H1 (cell line): ENCODE data around the gene NPIPA1. TPM values are rescaled to one million over a fixed set of nuclear protein-coding genes. Genes with fewer than 3 reads are reported as not detected.
"Not testable (repeated sequence)": the region's sequence is repeated elsewhere in the genome, so short reads cannot be mapped to it uniquely, and the experiment has no call there.

Source experiments
- CTCF ChIA-PET: fragments of 300-600 bp; sonication (Branson Sonifier 250); formaldehyde crosslinking; loops from one replicate; lab custom pipeline; 2021; ENCODE audit not compliant: partially characterized antibody; lab: Charles Lee
- POLR2A ChIA-PET: fragments of 300-600 bp; sonication (Branson Sonifier 250); formaldehyde crosslinking; loops from one replicate; lab custom pipeline; 2021; ENCODE audit warnings: inconsistent platforms; ENCODE audit not compliant: partially characterized antibody; lab: Charles Lee
- DNase-seq, 2 experiments: peaks; one replicate each; pipeline versions ENCODE4 v3.0.0 to v3.0.0-alpha.2; 2010 to 2022; ENCODE audit warnings: low spot score in 2 of 2, low read depth in 1 of 2, mixed read lengths in 1 of 2
- FAIRE-seq: peaks from 2 replicates; lab custom pipeline; 2011; peaks lifted over from hg19 to GRCh38; lab: Jason Lieb, UNC
- H2AFZ ChIP-seq: 2 replicates; pipeline ENCODE4 v1.8.1; 2012; ENCODE audit warnings: low read length, inconsistent platforms
- H2AK5ac ChIP-seq: 2 replicates; pipeline ENCODE4 v1.6.1; 2013; ENCODE audit warnings: low read depth, low read length
- H2BK120ac ChIP-seq: replicated peaks from 2 replicates; pipeline ENCODE3; 2013; ENCODE audit warnings: low read depth, low read length, inconsistent platforms
- H2BK12ac ChIP-seq: 2 replicates; pipeline ENCODE4 v1.6.1; 2013; ENCODE audit warnings: low read depth, low read length
- H2BK15ac ChIP-seq: 2 replicates; pipeline ENCODE4 v1.6.1; 2013; ENCODE audit warnings: low read length
- H2BK20ac ChIP-seq: 2 replicates; pipeline ENCODE4 v1.6.1; 2013; ENCODE audit warnings: low read length
- H2BK5ac ChIP-seq: 2 replicates; pipeline ENCODE4 v1.6.1; 2013; ENCODE audit warnings: low read depth, low read length
- H3K14ac ChIP-seq: 2 replicates; pipeline ENCODE4 v1.6.1; 2013; ENCODE audit warnings: inconsistent platforms; ENCODE audit not compliant: insufficient read length
- H3K18ac ChIP-seq: 2 replicates; pipeline ENCODE4 v1.6.1; 2013; ENCODE audit warnings: low read length; ENCODE audit errors: extremely low read depth
- H3K23ac ChIP-seq: 2 replicates; pipeline ENCODE4 v1.6.1; 2013; ENCODE audit warnings: inconsistent platforms; ENCODE audit not compliant: insufficient read length
- H3K23me2 ChIP-seq: 2 replicates; pipeline ENCODE4 v1.6.1; 2013; ENCODE audit warnings: low read depth, low read length
- H3K27ac ChIP-seq: 2 replicates; pipeline ENCODE4 v1.6.1; 2011; ENCODE audit warnings: low read depth, low read length, inconsistent platforms
- H3K27me3 ChIP-seq, 4 experiments: replicated peaks in 1 of 4; 1 replicate in 1 of 4; 2 replicates in 3 of 4; pipeline versions ENCODE4 v1.6.1 to v1.8.1; 2011 to 2013; ENCODE audit warnings: low read length in 3 of 4, mild to moderate bottlenecking in 3 of 4, inconsistent platforms in 2 of 4, mixed read lengths in 2 of 4, moderate library complexity in 1 of 4; ENCODE audit not compliant: control insufficient read depth in 3 of 4, insufficient read depth in 3 of 4; ENCODE audit errors: extremely low read depth in 1 of 4
- H3K36me3 ChIP-seq, 4 experiments: 2 replicates each; pipeline versions ENCODE4 v1.6.1 to v1.8.1; 2011 to 2013; ENCODE audit warnings: mild to moderate bottlenecking in 4 of 4, low read length in 3 of 4, moderate library complexity in 2 of 4, control low read depth in 1 of 4, inconsistent platforms in 1 of 4; ENCODE audit not compliant: insufficient read depth in 4 of 4, control insufficient read depth in 2 of 4
- H3K4ac ChIP-seq: replicated peaks from 2 replicates; pipeline ENCODE3; 2013; ENCODE audit warnings: low read length, low read depth, mixed read lengths, inconsistent platforms; ENCODE audit not compliant: insufficient read length
- H3K4me1 ChIP-seq, 4 experiments: replicated peaks in 1 of 4; 1 replicate in 1 of 4; 2 replicates in 3 of 4; pipeline versions ENCODE4 v1.6.1 to v1.8.1; 2011 to 2013; ENCODE audit warnings: low read length in 3 of 4, inconsistent platforms in 2 of 4, mixed read lengths in 1 of 4; ENCODE audit not compliant: insufficient read depth in 4 of 4, control insufficient read depth in 3 of 4
- H3K4me2 ChIP-seq, 2 experiments: 2 replicates each; pipeline versions ENCODE4 v1.6.1 to v1.8.1; 2011 to 2013; ENCODE audit warnings: low read depth in 2 of 2, low read length in 2 of 2, control low read depth in 1 of 2, inconsistent platforms in 1 of 2, mild to moderate bottlenecking in 1 of 2; ENCODE audit not compliant: insufficient read depth in 1 of 2
- H3K4me3 ChIP-seq, 4 experiments: fragments of 200-600, 300-600 bp in 1 of 4; sonication (generic), shearing (Covaris generic), sonication (Bioruptor Twin) in 1 of 4; 2 replicates each; pipeline versions ENCODE4 v1.5.1 to v1.8.1; 2011 to 2016; ENCODE audit warnings: low read length in 4 of 4, low read depth in 3 of 4, control low read depth in 2 of 4, inconsistent platforms in 2 of 4, mild to moderate bottlenecking in 2 of 4, mixed read lengths in 1 of 4, moderate library complexity in 1 of 4; ENCODE audit not compliant: insufficient read depth in 2 of 4; ENCODE audit errors: extremely low read depth in 1 of 4
- H3K56ac ChIP-seq: replicated peaks from 2 replicates; pipeline ENCODE3; 2013; ENCODE audit warnings: low read depth, mild to moderate bottlenecking, mixed read lengths, low read length, inconsistent platforms; ENCODE audit not compliant: insufficient read length
- H3K79me1 ChIP-seq: 2 replicates; pipeline ENCODE4 v1.6.1; 2013; ENCODE audit warnings: low read depth, low read length, control low read depth
- H3K79me2 ChIP-seq, 2 experiments: 2 replicates each; pipeline versions ENCODE4 v1.6.1 to v1.8.1; 2012 to 2013; ENCODE audit warnings: low read length in 2 of 2, mild to moderate bottlenecking in 2 of 2, inconsistent platforms in 1 of 2; ENCODE audit not compliant: insufficient read depth in 2 of 2, control insufficient read depth in 1 of 2
- H3K9ac ChIP-seq, 4 experiments: replicated peaks in 1 of 4; 1 replicate in 1 of 4; 2 replicates in 3 of 4; pipeline versions ENCODE4 v1.6.1 to v1.8.1; 2011 to 2013; ENCODE audit warnings: low read depth in 3 of 4, low read length in 3 of 4, control low read depth in 2 of 4, mild to moderate bottlenecking in 2 of 4, moderate library complexity in 2 of 4, inconsistent platforms in 1 of 4; ENCODE audit errors: extremely low read depth in 1 of 4
- H3K9me3 ChIP-seq, 2 experiments: 2 replicates each; pipeline versions ENCODE4 v1.6.1 to v1.8.1; 2012 to 2013; ENCODE audit warnings: mild to moderate bottlenecking in 2 of 2, moderate library complexity in 2 of 2, control low read depth in 1 of 2, inconsistent platforms in 1 of 2, low read depth in 1 of 2, low read length in 1 of 2, mixed read lengths in 1 of 2; ENCODE audit not compliant: insufficient read depth in 2 of 2
- H4K20me1 ChIP-seq, 2 experiments: replicated peaks in 1 of 2; 2 replicates each; pipeline versions ENCODE3 to v1.8.1; 2011 to 2013; ENCODE audit warnings: inconsistent platforms in 2 of 2, low read length in 2 of 2, mild to moderate bottlenecking in 1 of 2; ENCODE audit not compliant: insufficient read depth in 2 of 2, control insufficient read depth in 1 of 2
- H4K5ac ChIP-seq: 2 replicates; pipeline ENCODE4 v1.6.1; 2013; ENCODE audit warnings: low read length, low read depth, mixed read lengths, inconsistent platforms; ENCODE audit not compliant: insufficient read length
- H4K8ac ChIP-seq: 2 replicates; pipeline ENCODE4 v1.8.0; 2013; ENCODE audit warnings: mild to moderate bottlenecking, moderate library complexity, low read length, inconsistent platforms; ENCODE audit not compliant: insufficient read depth; ENCODE audit errors: extremely low read depth
- H4K91ac ChIP-seq: replicated peaks from 2 replicates; pipeline ENCODE3; 2013; ENCODE audit warnings: low read length, mixed read lengths, inconsistent platforms; ENCODE audit not compliant: insufficient read length
- WGBS, 2 experiments: shearing (Covaris generic) in 1 of 2; methylation state at CpG; one replicate each; pipeline versions ENCODE4 v1.1.6 to v1.1.7; 2013 to 2015; ENCODE audit warnings: low lambda C conversion rate in 2 of 2, mixed read lengths in 2 of 2, inconsistent platforms in 1 of 2, low coverage in 1 of 2, missing lambda C conversion rate in 1 of 2; ENCODE audit not compliant: insufficient replicate concordance in 2 of 2, insufficient coverage in 1 of 2, insufficient read length in 1 of 2; ENCODE audit errors: extremely low coverage in 1 of 2, missing lambda C conversion rate in 1 of 2; 5-methylcytosine and 5-hydroxymethylcytosine counted together
- polyA plus RNA-seq, 7 experiments: library from polyadenylated mRNA; depleted of rRNA in 3 of 7; stranded (reverse) in 5 of 7; unstranded in 2 of 7; fragments of >200 nt in 5 of 7; fragments of 200-250 nt in 2 of 7; gene quantifications; 1 replicate in 5 of 7; 2 replicates in 1 of 7; 4 replicates in 1 of 7; pipeline versions ENCODE4 v1.2.1 to v1.2.3, GENCODE V29; 2011 to 2013; ENCODE audit warnings: missing spikeins in 2 of 7, mixed read lengths in 2 of 7
- total RNA-seq: library from RNA; stranded (reverse); fragmentation: NEBNext Ultra II Directional; extraction: Animal tissue kit (Norgen Biotek cat#: 25700); gene quantifications from 2 replicates; pipeline ENCODE4 v1.2.1, GENCODE V29; 2021

The NPIPA1 gene
- total and polyA plus RNA-seq, 2 of the 8 experiments (the other 6 are each of a cell fraction or from before 2014, with no cell fraction given), result 60.0 to 97.8 TPM

DNA sequence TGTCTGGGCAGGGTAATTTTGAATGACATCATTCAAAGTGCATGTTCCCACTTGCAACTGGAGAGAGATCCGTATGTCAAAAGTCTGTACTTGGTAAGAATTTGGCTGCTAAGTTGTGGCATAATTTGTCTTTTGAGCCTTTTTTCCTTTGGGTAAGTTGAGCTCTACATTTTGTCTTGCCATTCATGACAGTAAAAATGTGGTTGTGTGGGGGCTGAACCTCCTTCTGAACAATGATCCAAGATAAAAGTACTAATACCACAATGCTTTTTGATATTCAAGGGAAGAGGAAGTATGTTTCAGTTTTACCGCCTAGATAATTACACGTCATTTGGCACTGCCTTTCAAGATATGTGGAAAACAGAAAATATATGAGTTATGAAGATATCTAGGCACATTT lies 5.4 kb downstream of the NPIPA1 start:
- H3K9ac ChIP-seq, H2AK5ac ChIP-seq, H2BK5ac ChIP-seq, H3K36me3 ChIP-seq, H3K79me2 ChIP-seq, H2BK120ac ChIP-seq, H2BK15ac ChIP-seq, H3K14ac ChIP-seq, H3K79me1 ChIP-seq, H3K27ac ChIP-seq, H3K9me3 ChIP-seq, CTCF ChIA-PET, H3K56ac ChIP-seq, H2BK20ac ChIP-seq, H3K4ac ChIP-seq, H4K20me1 ChIP-seq, FAIRE-seq, H4K8ac ChIP-seq, H3K4me3 ChIP-seq, H3K4me1 ChIP-seq, H4K5ac ChIP-seq, H2BK12ac ChIP-seq, H3K23ac ChIP-seq, H4K91ac ChIP-seq, H2AFZ ChIP-seq, DNase-seq, H3K18ac ChIP-seq, H3K23me2 ChIP-seq, H3K27me3 ChIP-seq, H3K4me2 ChIP-seq: not testable (repeated sequence)
- WGBS, 2 experiments, result 91% methylated on average over 3 of the region's 3 CpGs; no CpG with 5 or more reads in 1 of the 2 experiments
- POLR2A ChIA-PET, result interaction anchor here (0.6 kb wide), 1 partner anchor 38 kb away, joined by 3 read pairs; no protein-coding TSS in a partner anchor
